KG1 (cell line): ENCODE data around the gene ZNF284.

ENCODE experiments used
- DNase-seq: peaks from one replicate; lab custom pipeline; 2025; lab: John Stamatoyannopoulos, UW

Gene ZNF284

GRCh38 chr19:44071824-44072542 lies at the start of gene ZNF284:
Gene ZNF284, plus strand, starts transcription at chr19:44072159. Its CDS starts 4,231 bp downstream, at chr19:44076390.
- DNase-seq: peak; percentile 75

- no peak for DNase-seq
Observed at GRCh38 chr19:44024900-44025216, 47.1 kb upstream of the ZNF284 start.

- peak; percentile 55 for DNase-seq
Observed at GRCh38 chr19:44025217-44025936, 46.6 kb upstream of the ZNF284 start, which contains the start of gene ZNF222. Gene ZNF222, plus strand, starts transcription at chr19:44025379. Its CDS starts 58 bp downstream, at chr19:44025437.

GRCh38 chr19:44026622-44027021 lies 45.3 kb upstream of the ZNF284 start:
- DNase-seq: no peak

- no peak for DNase-seq
Observed at GRCh38 chr19:44032001-44032610, 39.9 kb upstream of the ZNF284 start.

GRCh38 chr19:44042147-44042546 lies 29.8 kb upstream of the ZNF284 start:
- DNase-seq: no peak

GRCh38 chr19:44050740-44051649 lies 21.0 kb upstream of the ZNF284 start:
- DNase-seq: no peak

GRCh38 chr19:44051650-44052402 lies 20.1 kb upstream of the ZNF284 start, which contains the start of gene ZNF223:
Gene ZNF223, plus strand, starts transcription at chr19:44052036. Its CDS starts 3,141 bp downstream, at chr19:44055177.
- peak; percentile 76 for DNase-seq

GRCh38 chr19:44055870-44056269 lies 16.1 kb upstream of the ZNF284 start:
- no peak for DNase-seq

GRCh38 chr19:44059229-44059628 lies 12.7 kb upstream of the ZNF284 start:
- DNase-seq: no peak

- no peak for DNase-seq
Observed at GRCh38 chr19:44061038-44061437, 10.9 kb upstream of the ZNF284 start.

GRCh38 chr19:44066305-44066704 lies 5.7 kb upstream of the ZNF284 start:
- no peak for DNase-seq

GRCh38 chr19:44069415-44069814 lies 2.5 kb upstream of the ZNF284 start:
- no peak for DNase-seq

GRCh38 chr19:44072543-44073401 lies 813 bp downstream of the ZNF284 start:
- no peak for DNase-seq

GRCh38 chr19:44076325-44076724 lies 4.4 kb downstream of the ZNF284 start:
- DNase-seq: no peak

GRCh38 chr19:44092108-44092507 lies 20.1 kb downstream of the ZNF284 start:
- no peak for DNase-seq

GRCh38 chr19:44093931-44094765 lies 22.2 kb downstream of the ZNF284 start, which contains the start of gene ZNF224:
Gene ZNF224, plus strand, starts transcription at chr19:44094361. Its CDS starts 3,513 bp downstream, at chr19:44097874.
- peak; percentile 87 for DNase-seq

- DNase-seq: no peak
Observed at GRCh38 chr19:44107751-44108150, 35.8 kb downstream of the ZNF284 start.

GRCh38 chr19:44109458-44109857 lies 37.5 kb downstream of the ZNF284 start:
- DNase-seq: no peak
